ENCODE data around the gene RGS3.

RGS3 gene

GRCh38 chr9:113622600-113623400 lies 159.3 kb downstream of the RGS3 start:
- H3K27me3 ChIP-seq: no peaks in the 10 kb centered on the region
- TF ChIP-seq CTCF (IDR thresholded peaks at IDR 0.05): no peak
- H3K36me3 ChIP-seq: no peaks in the 10 kb centered on the region
- peak in 1 of 2 donors; percentile 84 for DNase-seq
- no peaks in the 10 kb centered on the region for H3K9me3 ChIP-seq
- intact Hi-C loops (cut with DNase I; ENCODE audit: low total_unique reads): no loop called here
- peaks cover 4 to 75% (median 55%) of the 10 kb centered on the region in 4 donors for H3K4me1 ChIP-seq
- H3K27ac ChIP-seq: peak overlapping the region; percentile 33 to 79
- no peak overlapping the region for H3K4me3 ChIP-seq

DNA sequence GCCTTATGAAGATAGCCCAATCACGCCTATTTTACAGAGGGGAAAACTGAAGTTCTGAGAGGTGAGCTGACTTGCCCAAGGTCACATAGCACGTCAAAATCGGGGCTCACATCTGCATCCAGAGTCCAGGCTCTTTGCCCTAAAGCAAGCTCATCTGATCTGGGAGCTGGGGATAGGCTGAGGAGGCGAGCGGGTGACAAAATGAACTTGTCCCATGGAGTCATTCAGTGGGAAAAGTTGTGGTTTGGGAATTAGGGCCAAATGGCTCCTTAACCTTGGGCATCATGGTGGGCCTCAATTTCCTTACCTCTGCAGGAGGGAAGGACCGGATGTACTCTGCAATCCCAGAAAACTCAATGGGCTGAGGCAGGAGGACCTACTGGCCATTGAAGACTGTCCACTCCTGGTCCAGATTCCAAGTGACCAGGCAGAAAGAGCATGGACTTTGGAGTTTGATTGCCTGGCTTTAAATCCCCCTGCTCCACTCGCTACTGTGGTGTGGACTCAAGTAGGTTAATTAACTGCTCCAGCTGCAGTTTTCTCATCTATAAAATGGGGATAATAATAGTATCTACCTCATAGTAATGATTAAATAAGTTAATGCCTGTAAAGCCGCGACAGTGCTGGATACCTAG lies 160.4 kb downstream of the RGS3 start:
- peak in 1 of 2 donors; percentile 49 for DNase-seq
- H3K36me3 ChIP-seq: no peaks in the 10 kb centered on the region
- no peak overlapping the region for H3K4me3 ChIP-seq
- H3K9me3 ChIP-seq: no peaks in the 10 kb centered on the region
- peak overlapping the region in 1 of 2 donors; percentile 79 for H3K27ac ChIP-seq
- no peaks in the 10 kb centered on the region for H3K27me3 ChIP-seq
- H3K4me1 ChIP-seq: peaks cover 4 to 75% (median 55%) of the 10 kb centered on the region in 4 donors
- intact Hi-C loops (cut with DNase I; ENCODE audit: low total_unique reads): no loop called here
- TF ChIP-seq CTCF (IDR thresholded peaks at IDR 0.05): no peak

GRCh38 chr9:113624721-113625120 lies 161.2 kb downstream of the RGS3 start:
- Histone ChIP-seq H3K4me3 (no peak overlapping the region), H3K27ac (peak overlapping the region in 1 of 2 donors; percentile 9), H3K36me3 (no peaks in the 10 kb centered on the region), H3K27me3 (no peaks in the 10 kb centered on the region), H3K9me3 (no peaks in the 10 kb centered on the region), H3K4me1 (peaks cover 4 to 72% (median 53%) of the 10 kb centered on the region in 4 donors)
- intact Hi-C loops (cut with DNase I; ENCODE audit: low total_unique reads): no loop called here
- peak; percentile 18 to 81 for DNase-seq
- no peak for TF ChIP-seq CTCF (IDR thresholded peaks at IDR 0.05)

GRCh38 chr9:113625486-113625885 lies 162.0 kb downstream of the RGS3 start:
- peak; percentile 14 to 63 for DNase-seq
- Histone ChIP-seq H3K4me1 (peaks cover 4 to 64% (median 45%) of the 10 kb centered on the region in 4 donors), H3K4me3 (no peak overlapping the region)

More at GRCh38 chr9:113625486-113625885, 162.0 kb downstream of the RGS3 start:
- intact Hi-C loops (cut with DNase I; ENCODE audit: low total_unique reads): no loop called here
- H3K9me3 ChIP-seq: no peaks in the 10 kb centered on the region
- H3K27ac ChIP-seq: peak overlapping the region in 1 of 2 donors; percentile 9
- no peak for TF ChIP-seq CTCF (IDR thresholded peaks at IDR 0.05)
- no peaks in the 10 kb centered on the region for H3K27me3 ChIP-seq
- no peaks in the 10 kb centered on the region for H3K36me3 ChIP-seq

Data from tibial artery (tissue), 4 donors.